GM12878 (cell line): ENCODE data around the gene IGF1R. TPM values are rescaled to one million over a fixed set of nuclear protein-coding genes. Genes with fewer than 3 reads are reported as not detected.

Source experiments
- ATF2 ChIP-seq: IDR thresholded peaks from 2 replicates; pipeline ENCODE4 v1.6.1; 2012; ENCODE audit warnings: low read length, inconsistent platforms
- CBX5 ChIP-seq: sonication (generic); IDR thresholded peaks from 2 replicates; pipeline ENCODE4 v1.6.1; 2016; ENCODE audit warnings: low read depth, moderate library complexity, mild to moderate bottlenecking, inconsistent platforms
- CREB1 ChIP-seq: IDR thresholded peaks from 2 replicates; pipeline ENCODE4 v1.6.1; 2012; ENCODE audit warnings: low read depth, mild to moderate bottlenecking, inconsistent platforms
- CREM ChIP-seq: IDR thresholded peaks from 2 replicates; pipeline ENCODE4 v1.6.1; 2014; ENCODE audit warnings: antibody characterized with exemption, low read depth
- FOS ChIP-seq: IDR thresholded peaks from 3 replicates; pipeline ENCODE4 v1.6.1; 2011; ENCODE audit warnings: borderline replicate concordance; ENCODE audit not compliant: insufficient read length; ENCODE audit errors: extremely low read depth
- GATAD2B ChIP-seq: fragments of 450-650 bp; conservative IDR thresholded peaks from 2 replicates; pipeline ENCODE4 v1.6.1; 2017; ENCODE audit warnings: low read depth, mild to moderate bottlenecking, moderate library complexity
- HSF1 ChIP-seq: fragments of 150-350 bp; IDR thresholded peaks from 2 replicates; pipeline ENCODE4 v1.6.1; 2014; ENCODE audit warnings: mild to moderate bottlenecking, low read depth, low read length
- KAT2A ChIP-seq: conservative IDR thresholded peaks from 2 replicates; pipeline ENCODE4 v1.6.1; 2011; ENCODE audit warnings: low read depth, low read length; ENCODE audit not compliant: control insufficient read depth
- MEF2A ChIP-seq: IDR thresholded peaks from 2 replicates; pipeline ENCODE4 v1.6.1; 2011; ENCODE audit warnings: low read depth, mild to moderate bottlenecking, low read length, moderate library complexity; ENCODE audit not compliant: insufficient read depth
- MXI1 ChIP-seq: fragments of 150-350 bp; IDR thresholded peaks from 2 replicates; pipeline ENCODE4 v1.6.1; 2011; ENCODE audit warnings: low read depth, mild to moderate bottlenecking, inconsistent platforms, low read length, improper control_type of control experiment
- RB1 ChIP-seq: fragments of 450-650 bp; formaldehyde crosslinking; IDR thresholded peaks from 2 replicates; pipeline ENCODE4 v1.6.1; 2017; ENCODE audit warnings: mild to moderate bottlenecking, borderline replicate concordance
- SIX5 ChIP-seq: IDR thresholded peaks from 2 replicates; pipeline ENCODE4 v1.6.1; 2011; ENCODE audit warnings: mild to moderate bottlenecking, low read depth, low read length, moderate library complexity; ENCODE audit not compliant: severe bottlenecking
- SREBF1 ChIP-seq: IDR thresholded peaks from 2 replicates; pipeline ENCODE4 v1.6.1; 2012; ENCODE audit warnings: mild to moderate bottlenecking, low read length
- SREBF2 ChIP-seq: IDR thresholded peaks from 2 replicates; pipeline ENCODE4 v1.6.1; 2012; ENCODE audit warnings: mild to moderate bottlenecking, low read length
- SRF ChIP-seq, 2 experiments: IDR thresholded peaks; 2 replicates each; pipeline ENCODE4 v1.6.1; 2011; ENCODE audit warnings: low read depth in 2 of 2, low read length in 2 of 2, mild to moderate bottlenecking in 1 of 2, moderate library complexity in 1 of 2
- STAT1 ChIP-seq: fragments of 450-650 bp; conservative IDR thresholded peaks from 2 replicates; pipeline ENCODE4 v1.6.1; 2014; ENCODE audit warnings: antibody characterized with exemption, mild to moderate bottlenecking
- TCF7 ChIP-seq: IDR thresholded peaks from 2 replicates; pipeline ENCODE4 v1.6.1; 2014; ENCODE audit warnings: antibody characterized with exemption, borderline replicate concordance
- YBX1 ChIP-seq: fragments of 450-650 bp; IDR thresholded peaks from 2 replicates; pipeline ENCODE4 v1.6.1; 2016; ENCODE audit warnings: antibody characterized with exemption
- ZBED1 ChIP-seq: IDR thresholded peaks from 2 replicates; pipeline ENCODE4 v1.6.1; 2016; ENCODE audit warnings: borderline replicate concordance
- ZSCAN29 ChIP-seq: fragments of 450-650 bp; IDR thresholded peaks from 2 replicates; pipeline ENCODE4 v1.6.1; 2017; ENCODE audit warnings: mild to moderate bottlenecking, moderate library complexity
- polyA plus RNA-seq, 11 experiments: library from polyadenylated mRNA; depleted of rRNA in 4 of 11; unstranded in 6 of 11; stranded (reverse) in 5 of 11; fragments of >200 nt; fragmentation: Nextera tagmentation in 4 of 11; fragmentation: Illumina TruSeq in 1 of 11; extraction: Ambion mirVana in 4 of 11; extraction: Trizol in 1 of 11; gene quantifications; 1 replicate in 1 of 11; 2 replicates in 10 of 11; pipeline versions ENCODE4 v1.2.1 to v1.2.3, GENCODE V29; 2011 to 2016; ENCODE audit warnings: inconsistent platforms in 2 of 11, missing spikeins in 2 of 11, low read depth in 1 of 11
- total RNA-seq, 4 experiments: library from RNA; depleted of rRNA in 3 of 4; stranded (reverse); fragments of >200 nt in 3 of 4; fragmentation: Illumina TruSeq in 1 of 4; extraction: Trizol in 1 of 4; gene quantifications; 2 replicates each; pipeline versions ENCODE4 v1.2.1 to v1.2.3, GENCODE V29; 2013 to 2021
- TF ChIP-seq, protein P1 (sequence below): fragments of 450-650 bp; IDR thresholded peaks from 2 replicates; pipeline ENCODE4 v1.6.1; 2016; ENCODE audit warnings: mild to moderate bottlenecking
- TF ChIP-seq, protein P2 (sequence below): fragments of 450-650 bp; IDR thresholded peaks from 2 replicates; pipeline ENCODE4 v1.6.1; 2016; ENCODE audit warnings: mild to moderate bottlenecking, moderate library complexity, borderline replicate concordance
- TF ChIP-seq, protein P3 (sequence below): fragments of 450-650 bp; IDR thresholded peaks from 2 replicates; pipeline ENCODE4 v1.6.1; 2016; ENCODE audit warnings: mild to moderate bottlenecking

IGF1R gene
- total and polyA plus RNA-seq, 10 of the 15 experiments (the other 5 are each of a cell fraction or from before 2014, with no cell fraction given), result 0.03 to 2.7 (median 0.66) TPM

GRCh38 chr15:98952381-98952803 is 304.1 kb downstream of the IGF1R start (continued):
- peak; percentile 83; the same call in 1 of the 2 replicates for TF ChIP-seq CBX5
- no peak; the same call in 1 of the 2 replicates for TF ChIP-seq TCF7
- TF ChIP-seq MEF2A, result 0 out of 2 replicates have a peak, but pooled peaks have one; percentile 40
- TF ChIP-seq, protein P1, sequence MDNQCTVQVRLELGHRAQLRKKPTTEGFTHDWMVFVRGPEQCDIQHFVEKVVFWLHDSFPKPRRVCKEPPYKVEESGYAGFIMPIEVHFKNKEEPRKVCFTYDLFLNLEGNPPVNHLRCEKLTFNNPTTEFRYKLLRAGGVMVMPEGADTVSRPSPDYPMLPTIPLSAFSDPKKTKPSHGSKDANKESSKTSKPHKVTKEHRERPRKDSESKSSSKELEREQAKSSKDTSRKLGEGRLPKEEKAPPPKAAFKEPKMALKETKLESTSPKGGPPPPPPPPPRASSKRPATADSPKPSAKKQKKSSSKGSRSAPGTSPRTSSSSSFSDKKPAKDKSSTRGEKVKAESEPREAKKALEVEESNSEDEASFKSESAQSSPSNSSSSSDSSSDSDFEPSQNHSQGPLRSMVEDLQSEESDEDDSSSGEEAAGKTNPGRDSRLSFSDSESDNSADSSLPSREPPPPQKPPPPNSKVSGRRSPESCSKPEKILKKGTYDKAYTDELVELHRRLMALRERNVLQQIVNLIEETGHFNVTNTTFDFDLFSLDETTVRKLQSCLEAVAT, result peak; percentile 77; the same call in 1 of the 2 replicates
- no peak for TF ChIP-seq SRF (IDR thresholded peaks at IDR 0.05; ENCODE audit: low read depth in 2 of 2, low read length in 2 of 2)
- peak; percentile 45; the same call in 1 of the 2 replicates for TF ChIP-seq SREBF1
- TF ChIP-seq, protein P2, sequence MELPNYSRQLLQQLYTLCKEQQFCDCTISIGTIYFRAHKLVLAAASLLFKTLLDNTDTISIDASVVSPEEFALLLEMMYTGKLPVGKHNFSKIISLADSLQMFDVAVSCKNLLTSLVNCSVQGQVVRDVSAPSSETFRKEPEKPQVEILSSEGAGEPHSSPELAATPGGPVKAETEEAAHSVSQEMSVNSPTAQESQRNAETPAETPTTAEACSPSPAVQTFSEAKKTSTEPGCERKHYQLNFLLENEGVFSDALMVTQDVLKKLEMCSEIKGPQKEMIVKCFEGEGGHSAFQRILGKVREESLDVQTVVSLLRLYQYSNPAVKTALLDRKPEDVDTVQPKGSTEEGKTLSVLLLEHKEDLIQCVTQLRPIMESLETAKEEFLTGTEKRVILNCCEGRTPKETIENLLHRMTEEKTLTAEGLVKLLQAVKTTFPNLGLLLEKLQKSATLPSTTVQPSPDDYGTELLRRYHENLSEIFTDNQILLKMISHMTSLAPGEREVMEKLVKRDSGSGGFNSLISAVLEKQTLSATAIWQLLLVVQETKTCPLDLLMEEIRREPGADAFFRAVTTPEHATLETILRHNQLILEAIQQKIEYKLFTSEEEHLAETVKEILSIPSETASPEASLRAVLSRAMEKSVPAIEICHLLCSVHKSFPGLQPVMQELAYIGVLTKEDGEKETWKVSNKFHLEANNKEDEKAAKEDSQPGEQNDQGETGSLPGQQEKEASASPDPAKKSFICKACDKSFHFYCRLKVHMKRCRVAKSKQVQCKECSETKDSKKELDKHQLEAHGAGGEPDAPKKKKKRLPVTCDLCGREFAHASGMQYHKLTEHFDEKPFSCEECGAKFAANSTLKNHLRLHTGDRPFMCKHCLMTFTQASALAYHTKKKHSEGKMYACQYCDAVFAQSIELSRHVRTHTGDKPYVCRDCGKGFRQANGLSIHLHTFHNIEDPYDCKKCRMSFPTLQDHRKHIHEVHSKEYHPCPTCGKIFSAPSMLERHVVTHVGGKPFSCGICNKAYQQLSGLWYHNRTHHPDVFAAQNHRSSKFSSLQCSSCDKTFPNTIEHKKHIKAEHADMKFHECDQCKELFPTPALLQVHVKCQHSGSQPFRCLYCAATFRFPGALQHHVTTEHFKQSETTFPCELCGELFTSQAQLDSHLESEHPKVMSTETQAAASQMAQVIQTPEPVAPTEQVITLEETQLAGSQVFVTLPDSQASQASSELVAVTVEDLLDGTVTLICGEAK, result no peak
- TF ChIP-seq KAT2A, result no peak
- no peak for TF ChIP-seq HSF1
- peak; percentile 87 for TF ChIP-seq ATF2
- TF ChIP-seq STAT1, result no peak
- TF ChIP-seq MXI1, result no peak
- TF ChIP-seq RB1, result no peak
- TF ChIP-seq GATAD2B, result peak; percentile 91
- no peak for TF ChIP-seq SIX5
- TF ChIP-seq, protein P3, sequence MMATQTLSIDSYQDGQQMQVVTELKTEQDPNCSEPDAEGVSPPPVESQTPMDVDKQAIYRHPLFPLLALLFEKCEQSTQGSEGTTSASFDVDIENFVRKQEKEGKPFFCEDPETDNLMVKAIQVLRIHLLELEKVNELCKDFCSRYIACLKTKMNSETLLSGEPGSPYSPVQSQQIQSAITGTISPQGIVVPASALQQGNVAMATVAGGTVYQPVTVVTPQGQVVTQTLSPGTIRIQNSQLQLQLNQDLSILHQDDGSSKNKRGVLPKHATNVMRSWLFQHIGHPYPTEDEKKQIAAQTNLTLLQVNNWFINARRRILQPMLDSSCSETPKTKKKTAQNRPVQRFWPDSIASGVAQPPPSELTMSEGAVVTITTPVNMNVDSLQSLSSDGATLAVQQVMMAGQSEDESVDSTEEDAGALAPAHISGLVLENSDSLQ, result peak; percentile 45
- TF ChIP-seq ZBED1, result peak; percentile 54; the same call in 1 of the 2 replicates
- TF ChIP-seq CREB1, result no peak; the same call in 1 of the 2 replicates
- TF ChIP-seq SREBF2, result no peak
- peak; percentile 53; the same call in 1 of the 2 replicates for TF ChIP-seq CREM
- TF ChIP-seq ZSCAN29, result 0 out of 2 replicates have a peak, but pooled peaks have one; percentile 9
- TF ChIP-seq FOS, result no peak
- no peak for TF ChIP-seq YBX1
